Right lobe of liver (tissue), 6 donors: ENCODE results near the gene TSC22D4. TPM values are rescaled to one million over a fixed set of nuclear protein-coding genes. Genes with fewer than 3 reads are reported as not detected.

ENCODE experiments used
- ATAC-seq, 4 donors: fragments of 200-7000 bp; cut with Tn5 transposase; one replicate each; pipeline ENCODE4 v1.9.1; 2020; ENCODE audit warnings: mild to moderate bottlenecking in 4 of 4, moderate library complexity in 4 of 4
- DNase-seq, 3 donors: peaks; one replicate each; pipeline ENCODE4 v3.0.0-alpha.2; 2020
- H3K27ac ChIP-seq, 3 donors: fragments of 200-600 bp; one replicate each; pipeline ENCODE4 v1.8.0; 2022
- H3K27me3 ChIP-seq, 2 donors: fragments of 200-600 bp; one replicate each; pipeline ENCODE4 v1.8.0; 2022
- H3K36me3 ChIP-seq, 4 donors: fragments of 200-600 bp; sonication (generic) in 1 of 4; one replicate each; pipeline versions ENCODE4 v1.5.1 to v1.8.0; 2017 to 2022; ENCODE audit warnings: control low read depth in 1 of 4
- H3K4me1 ChIP-seq, 4 donors: fragments of 200-600 bp; sonication (generic) in 1 of 4; one replicate each; pipeline versions ENCODE4 v1.5.1 to v1.8.0; 2017 to 2022; ENCODE audit warnings: control low read depth in 1 of 4
- H3K4me3 ChIP-seq, 3 donors: fragments of 200-600 bp; one replicate each; pipeline ENCODE4 v1.8.0; 2022
- H3K9me3 ChIP-seq, 4 donors: fragments of 200-600 bp; sonication (generic) in 1 of 4; one replicate each; pipeline versions ENCODE4 v1.5.1 to v1.8.0; 2017 to 2022; ENCODE audit warnings: control low read depth in 1 of 4
- POLR2A ChIP-seq: fragments of 450-650 bp; IDR thresholded peaks from one replicate; pipeline ENCODE4 v1.6.1; 2017; ENCODE audit warnings: antibody characterized with exemption, mild to moderate bottlenecking
- WGBS: methylation state at CpG from one replicate; pipeline ENCODE4 v1.1.6; 2018; ENCODE audit warnings: low coverage, low lambda C conversion rate; ENCODE audit not compliant: insufficient coverage; ENCODE audit errors: missing lambda C conversion rate; 5-methylcytosine and 5-hydroxymethylcytosine counted together
- intact Hi-C, 2 donors: fragments of 100-400 bp; cut with DNase I; formaldehyde crosslinking; loops; one replicate each; pipeline versions ENCODE4 v1.11.2 to v1.14.1; 2022
- total RNA-seq, 6 experiments: library from RNA; depleted of rRNA in 2 of 6; stranded (reverse); fragments of >200 nt in 2 of 6; fragmentation: NEBNext Ultra II Directional in 3 of 6; extraction: Animal tissue kit (Norgen Biotek cat#: 25700) in 3 of 6; gene quantifications; one replicate each; pipeline versions ENCODE4 v1.1.0 to v1.2.4, GENCODE V29; 2016 to 2023
- TF ChIP-seq, protein P1 (sequence below), 4 donors: fragments of 200-600 bp in 3 of 4; fragments of 450-650 bp in 1 of 4; IDR thresholded peaks; one replicate each; pipeline versions ENCODE4 v1.5.1 to v1.8.0; 2016 to 2022; ENCODE audit warnings: antibody characterized with exemption in 4 of 4, mild to moderate bottlenecking in 2 of 4
- donor health status: DM: no; HTN: yes; CAD: no.
- donor health status: DM: no; HTN: no; CAD: no.
- donor health status: DM: no; HTN: no; CAD: no.
- donor health status: DM: no; HTN: yes; CAD: no.
- donor health status: DM: no; HTN: yes; CAD: no.

Gene TSC22D4
- total RNA-seq, 6 experiments from 2014 or later = 12.5 to 20.5 (median 17.0) TPM

DNA sequence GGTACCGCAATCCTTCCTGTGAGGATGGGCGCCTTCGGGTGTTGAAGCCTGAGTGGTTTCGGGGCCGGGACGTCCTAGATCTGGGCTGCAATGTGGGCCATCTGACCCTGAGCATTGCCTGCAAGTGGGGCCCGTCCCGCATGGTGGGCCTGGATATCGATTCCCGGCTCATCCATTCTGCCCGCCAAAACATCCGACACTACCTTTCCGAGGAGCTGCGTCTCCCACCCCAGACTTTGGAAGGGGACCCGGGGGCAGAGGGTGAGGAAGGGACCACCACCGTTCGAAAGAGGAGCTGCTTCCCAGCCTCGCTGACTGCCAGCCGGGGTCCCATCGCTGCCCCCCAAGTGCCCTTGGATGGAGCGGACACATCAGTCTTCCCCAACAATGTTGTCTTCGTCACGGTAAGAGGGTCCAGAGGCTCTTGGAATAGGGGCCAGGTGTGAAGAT is 47.7 kb downstream of the TSC22D4 start:
- Histone ChIP-seq H3K27me3 (no peaks in the 10 kb centered on the region), H3K36me3 (peaks cover 0 to 21% (median 4%) of the 10 kb centered on the region in 4 donors), H3K4me3 (no peak overlapping the region), H3K9me3 (no peaks in the 10 kb centered on the region), H3K4me1 (peaks cover 0 to 34% (median 5%) of the 10 kb centered on the region in 4 donors), H3K27ac (peak overlapping the region in 1 of 3 donors; percentile 0)
- intact Hi-C loops = no loop called here
- ATAC-seq = no peak
- DNase-seq = peak in 1 of 3 donors; percentile 58
- WGBS = 88% methylated on average over 3 of the region's 23 CpGs
- no peak for TF ChIP-seq POLR2A

- H3K27ac ChIP-seq = peak overlapping the region; percentile 98 to 99 (median 98)
- H3K36me3 ChIP-seq = peaks cover 0 to 21% (median 4%) of the 10 kb centered on the region in 4 donors
- intact Hi-C loops = no loop called here
- peak in 1 of 3 donors; percentile 56 for DNase-seq
- WGBS = 3% methylated on average over 5 of the region's 31 CpGs
- no peak for TF ChIP-seq POLR2A
- TF ChIP-seq, protein P1, sequence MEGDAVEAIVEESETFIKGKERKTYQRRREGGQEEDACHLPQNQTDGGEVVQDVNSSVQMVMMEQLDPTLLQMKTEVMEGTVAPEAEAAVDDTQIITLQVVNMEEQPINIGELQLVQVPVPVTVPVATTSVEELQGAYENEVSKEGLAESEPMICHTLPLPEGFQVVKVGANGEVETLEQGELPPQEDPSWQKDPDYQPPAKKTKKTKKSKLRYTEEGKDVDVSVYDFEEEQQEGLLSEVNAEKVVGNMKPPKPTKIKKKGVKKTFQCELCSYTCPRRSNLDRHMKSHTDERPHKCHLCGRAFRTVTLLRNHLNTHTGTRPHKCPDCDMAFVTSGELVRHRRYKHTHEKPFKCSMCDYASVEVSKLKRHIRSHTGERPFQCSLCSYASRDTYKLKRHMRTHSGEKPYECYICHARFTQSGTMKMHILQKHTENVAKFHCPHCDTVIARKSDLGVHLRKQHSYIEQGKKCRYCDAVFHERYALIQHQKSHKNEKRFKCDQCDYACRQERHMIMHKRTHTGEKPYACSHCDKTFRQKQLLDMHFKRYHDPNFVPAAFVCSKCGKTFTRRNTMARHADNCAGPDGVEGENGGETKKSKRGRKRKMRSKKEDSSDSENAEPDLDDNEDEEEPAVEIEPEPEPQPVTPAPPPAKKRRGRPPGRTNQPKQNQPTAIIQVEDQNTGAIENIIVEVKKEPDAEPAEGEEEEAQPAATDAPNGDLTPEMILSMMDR (IDR thresholded peaks at IDR 0.05) = no peak
- ATAC-seq = no peak
- no peaks in the 10 kb centered on the region for H3K9me3 ChIP-seq
- no peaks in the 10 kb centered on the region for H3K27me3 ChIP-seq
- H3K4me1 ChIP-seq = peaks cover 0 to 34% (median 5%) of the 10 kb centered on the region in 4 donors
- peak overlapping the region; percentile 84 to 85 (median 84) for H3K4me3 ChIP-seq
Measured at GRCh38 chr7:100430493-100431285, 48.3 kb downstream of the TSC22D4 start.

DNA sequence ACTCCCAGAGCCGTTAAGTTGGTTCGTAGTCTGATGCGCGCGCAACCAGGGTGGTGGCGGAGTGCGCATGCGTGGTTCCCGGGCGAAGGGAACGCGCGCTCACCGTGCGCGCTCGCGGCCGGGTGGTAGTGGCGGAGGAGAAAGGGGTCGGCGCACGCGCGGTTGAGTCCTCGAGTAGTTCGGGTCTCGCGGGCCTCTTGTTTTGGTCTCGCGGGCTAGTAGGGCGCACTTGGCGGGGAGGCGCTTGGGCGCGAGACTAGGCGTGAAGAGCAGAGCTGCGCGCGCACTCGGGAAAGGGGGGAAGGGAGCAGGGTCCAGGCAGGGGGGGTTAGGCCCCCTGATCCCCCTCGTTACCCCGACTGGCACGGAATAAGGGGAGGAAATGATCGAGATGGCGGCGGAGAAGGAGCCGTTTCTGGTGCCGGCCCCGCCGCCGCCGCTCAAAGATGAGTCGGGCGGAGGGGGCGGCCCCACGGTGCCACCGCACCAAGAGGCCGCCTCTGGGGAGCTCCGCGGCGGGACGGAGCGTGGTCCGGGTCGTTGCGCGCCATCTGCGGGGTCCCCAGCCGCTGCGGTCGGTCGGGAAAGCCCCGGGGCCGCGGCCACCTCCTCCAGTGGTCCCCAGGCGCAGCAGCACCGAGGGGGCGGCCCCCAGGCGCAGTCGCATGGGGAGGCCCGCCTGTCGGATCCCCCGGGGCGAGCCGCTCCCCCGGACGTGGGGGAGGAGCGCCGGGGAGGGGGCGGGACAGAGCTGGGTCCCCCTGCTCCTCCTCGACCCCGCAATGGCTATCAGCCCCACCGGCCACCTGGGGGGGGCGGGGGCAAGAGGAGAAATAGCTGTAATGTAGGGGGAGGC is 49.1 kb downstream of the TSC22D4 start, which contains the start of gene MEPCE:
Gene MEPCE (plus strand): TSS at position 195 of the 856 bp plus-strand sequence. CDS start 188 bp downstream, at position 383.
- intact Hi-C loops = no loop called here
- no peaks in the 10 kb centered on the region for H3K9me3 ChIP-seq
- peak within 1 kb of the TSS; percentile 98 to 99 (median 98) for H3K27ac ChIP-seq
- H3K4me3 ChIP-seq = peak within 1 kb of the TSS; percentile 84 to 85 (median 84)
- no peaks in the 10 kb centered on the region for H3K27me3 ChIP-seq
- WGBS = 0% methylated on average over 32 of the region's 95 CpGs
- peaks cover 0 to 19% (median 4%) of the 10 kb centered on the region in 4 donors for H3K36me3 ChIP-seq
- DNase-seq (peak; percentile 94 to 95 (median 94)), ATAC-seq (peak; percentile 49 to 62 (median 58))
- H3K4me1 ChIP-seq = peaks cover 0 to 29% (median 2%) of the 10 kb centered on the region in 4 donors
- no peak for TF ChIP-seq POLR2A
- TF ChIP-seq, protein P1 (IDR thresholded peaks at IDR 0.05) = no peak

GRCh38 chr7:100428967-100429636 is 49.9 kb downstream of the TSC22D4 start:
- DNase-seq = peak; percentile 100
- Histone ChIP-seq H3K36me3 (peaks cover 0 to 13% (median 4%) of the 10 kb centered on the region in 4 donors), H3K27me3 (no peaks in the 10 kb centered on the region), H3K9me3 (no peaks in the 10 kb centered on the region), H3K4me3 (peak overlapping the region; percentile 84 to 85 (median 84)), H3K27ac (peak overlapping the region; percentile 98 to 99 (median 98)), H3K4me1 (peaks cover 0 to 24% (median 2%) of the 10 kb centered on the region in 4 donors)
- ATAC-seq = peak; percentile 77 to 84 (median 81)
- intact Hi-C loops = no loop called here
- WGBS = under 1% methylated on average over 36 of the region's 40 CpGs
- TF ChIP-seq, protein P1 (IDR thresholded peaks at IDR 0.05) = peak in 2 of 4 donors; percentile 34 to 56
- TF ChIP-seq POLR2A = peak; percentile 71
